ENCODE measurements around the gene RGS11.

The RGS11 gene

DNA sequence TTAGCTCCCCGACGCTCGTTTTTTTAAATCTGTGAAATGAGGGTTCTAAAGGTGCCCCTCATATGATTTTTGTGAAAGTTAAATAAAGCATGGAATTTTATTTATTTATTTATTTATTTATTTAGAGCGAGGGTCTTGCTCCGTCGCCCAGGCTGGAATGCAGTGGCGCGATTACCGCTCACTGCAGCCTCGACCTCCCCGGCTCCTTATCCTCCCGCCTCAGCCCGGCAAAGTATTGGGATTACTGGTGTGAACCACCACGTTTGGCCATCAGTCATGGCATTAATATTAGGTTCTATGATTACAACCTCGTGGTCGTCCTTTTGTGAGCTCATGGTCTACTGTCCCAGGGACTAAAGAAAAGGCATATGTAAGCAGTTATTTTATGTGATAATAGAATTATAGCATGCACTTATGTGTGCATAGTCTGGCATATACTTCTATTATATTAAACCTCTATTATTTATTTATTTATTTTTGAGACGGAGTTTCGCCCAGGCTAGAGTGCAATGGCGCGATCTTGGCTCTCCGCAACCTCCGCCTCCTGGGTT lies 45.9 kb downstream of the RGS11 start:
- DNase-seq (ENCODE audit: low read depth), result no peak

DNA sequence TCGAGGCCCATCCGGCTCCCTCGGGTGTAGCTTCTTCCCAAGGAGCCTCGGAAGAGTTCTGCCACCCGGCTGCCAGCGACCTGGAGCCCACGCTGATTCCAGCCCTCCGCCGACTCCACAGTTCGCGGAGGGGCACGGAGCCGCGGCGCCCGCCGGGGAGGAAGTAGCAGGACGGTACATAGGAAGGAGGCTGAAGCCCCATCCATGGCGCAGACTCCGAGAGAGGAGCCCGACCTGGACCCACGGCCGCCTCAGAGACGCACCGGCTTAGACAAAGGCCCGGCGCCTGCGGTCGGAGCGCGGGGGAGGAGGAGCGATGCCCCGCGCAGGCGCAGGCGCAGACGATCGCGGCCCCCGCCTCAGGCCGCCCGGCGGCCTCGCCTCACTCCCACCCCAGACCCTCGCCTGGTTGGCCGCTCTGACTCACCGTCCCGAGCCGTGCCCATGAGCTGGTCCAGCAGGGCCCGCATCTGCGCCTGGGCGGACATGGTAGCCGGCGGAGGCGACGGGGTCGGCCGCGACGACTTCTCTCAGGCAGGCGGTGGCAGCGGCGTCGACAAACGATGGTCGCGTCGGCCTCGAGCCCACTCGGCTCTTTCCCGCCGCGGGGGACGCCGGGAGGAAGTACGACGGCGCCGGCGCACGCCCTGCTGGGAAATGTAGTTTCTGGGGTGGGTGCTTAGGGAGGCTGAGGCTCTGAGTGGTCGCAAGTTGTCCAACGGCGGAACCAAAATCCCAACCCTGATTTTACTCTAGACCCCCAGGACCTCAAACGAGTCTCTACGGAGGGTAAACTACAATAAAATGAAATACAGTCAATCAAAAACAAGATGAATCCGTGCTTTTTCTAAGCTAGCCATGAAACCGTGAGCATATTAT lies 46.7 kb downstream of the RGS11 start, which contains the start of gene LUC7L:
TSS of gene LUC7L (minus strand) at position 598 of the 879 bp plus-strand sequence. CDS start at position 488, 110 bp downstream.
- peak; percentile 77 for DNase-seq (ENCODE audit: low read depth)

DNA sequence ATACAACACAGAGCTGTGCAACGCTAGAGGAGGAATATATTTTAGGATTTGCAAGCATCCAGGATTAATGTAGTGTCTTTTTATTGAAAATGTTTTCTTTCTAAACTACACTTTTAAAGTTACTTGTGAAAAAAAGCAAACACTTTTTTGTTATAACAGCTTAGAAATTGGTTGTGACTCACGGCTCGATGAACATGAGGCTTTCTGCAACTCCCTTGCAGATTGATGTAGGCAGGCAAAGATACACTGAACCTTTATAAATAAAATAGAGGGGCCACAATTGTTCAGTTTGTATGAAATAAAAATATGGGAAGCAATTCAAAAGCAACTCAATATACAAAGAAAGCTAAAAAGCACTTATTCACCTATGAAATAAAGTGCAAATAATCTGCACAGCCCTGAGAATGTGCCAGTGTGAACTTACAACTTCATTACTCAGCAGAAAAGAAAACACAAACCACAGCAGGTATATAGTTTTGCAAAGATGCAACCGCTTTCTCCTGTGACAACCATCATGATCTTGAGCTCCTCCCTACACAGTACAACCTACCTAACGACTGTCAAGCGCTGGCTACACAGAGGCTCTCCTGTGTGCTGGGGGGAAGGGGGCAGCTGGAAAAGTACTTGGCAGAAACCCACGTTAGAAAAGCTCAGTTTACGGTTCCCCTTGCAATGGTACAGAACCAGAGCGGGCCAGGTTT lies 47.4 kb downstream of the RGS11 start:
- DNase-seq (ENCODE audit: low read depth), result no peak

DNA sequence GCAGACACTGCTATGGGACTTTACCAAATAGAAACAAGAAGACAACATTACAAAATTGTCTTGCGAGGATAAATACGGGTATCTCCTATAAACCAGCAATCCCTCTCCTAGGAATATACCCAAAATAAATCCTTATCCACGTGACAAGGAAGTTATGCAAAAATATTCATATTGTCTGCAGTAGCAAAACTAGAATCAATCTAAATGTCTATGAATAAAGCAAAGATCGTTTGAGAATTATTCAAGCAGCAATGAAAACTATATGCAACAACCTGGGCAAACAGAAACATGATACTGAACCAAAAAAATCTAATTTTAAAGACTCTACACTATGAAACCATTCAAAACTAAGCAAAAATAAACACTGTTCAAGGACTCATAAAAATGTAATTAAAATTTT lies 55.7 kb downstream of the RGS11 start:
- no peak for DNase-seq (ENCODE audit: low read depth)
